H7 (cell line): ENCODE measurements around the gene TBCK. TPM values are rescaled to one million over a fixed set of nuclear protein-coding genes. Genes with fewer than 3 reads are reported as not detected.
A peak's percentile ranks its signal among the peaks of the same experiment; 100 is the strongest.

Experiments
- DNase-seq: peaks from one replicate; pipeline ENCODE4 v3.0.0; 2012
- H3K27me3 ChIP-seq: 2 replicates; pipeline ENCODE4 v1.6.0; 2011; ENCODE audit warnings: mild to moderate bottlenecking, low read length; ENCODE audit not compliant: control insufficient read depth, insufficient read depth
- H3K36me3 ChIP-seq: replicated peaks from 2 replicates; pipeline ENCODE4 v1.5.1; 2011; ENCODE audit warnings: low read length; ENCODE audit not compliant: control insufficient read depth, insufficient read depth
- H3K4me3 ChIP-seq: 2 replicates; pipeline ENCODE4 v1.5.1; 2011; ENCODE audit warnings: low read depth, mild to moderate bottlenecking, control low read depth, low read length, moderate library complexity; ENCODE audit not compliant: insufficient read depth
- total RNA-seq: library from RNA; depleted of rRNA; stranded (reverse); fragments of >200 nt; shearing (Covaris generic); gene quantifications from 2 replicates; pipeline ENCODE4 v1.2.3, GENCODE V29; 2014; rRNA removed

The TBCK gene
- total RNA-seq: 23.9 and 33.8 TPM in 2 replicates

DNA sequence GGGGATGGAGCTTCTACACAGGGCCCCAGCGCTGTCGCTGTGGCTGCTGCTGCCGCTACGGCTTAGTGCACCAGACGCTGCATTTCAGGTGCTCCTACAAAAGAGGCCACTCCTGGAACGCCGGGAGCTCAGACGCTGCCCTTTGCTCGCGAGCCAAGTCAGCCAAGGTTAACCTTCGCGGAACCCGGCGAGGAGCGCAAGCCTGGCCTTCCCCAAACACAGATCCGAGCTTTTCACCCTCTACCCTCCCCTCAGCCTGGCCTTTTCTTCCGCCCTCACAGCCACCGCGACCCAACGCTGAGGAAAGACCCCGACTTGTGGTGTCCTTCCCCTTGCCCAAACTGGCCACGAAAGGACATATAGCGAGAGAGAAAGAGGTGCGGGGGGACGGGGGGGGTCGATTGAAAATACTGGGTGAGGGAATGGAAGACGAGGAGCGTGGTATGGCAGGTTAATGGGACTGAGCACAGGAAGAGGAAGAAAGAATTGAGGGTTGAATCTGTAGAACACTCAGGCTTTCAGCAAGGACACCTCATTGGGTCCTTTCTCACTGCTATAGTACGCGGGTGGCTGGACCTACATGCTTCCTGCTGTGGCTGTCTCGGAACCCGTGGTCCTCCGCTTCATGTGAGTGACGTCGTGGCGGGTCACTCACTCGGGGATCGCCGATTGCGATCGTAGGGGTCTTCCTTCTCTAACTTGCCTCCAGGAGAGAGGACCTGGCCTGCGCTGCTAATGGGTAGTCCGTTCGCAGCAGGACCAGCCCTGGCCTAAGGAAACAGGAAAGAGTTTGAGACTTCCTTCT lies at the start of gene TBCK, which contains the start of gene AIMP1:
TSS of gene TBCK (minus strand) at position 242 of the 805 bp plus-strand sequence. CDS start 7,249 bp downstream, outside the sequence.
TSS of gene AIMP1 (plus strand) at position 583 of the 805 bp plus-strand sequence. CDS start 8,460 bp downstream, outside the sequence.
- peak; percentile 70 for DNase-seq

GRCh38 chr4:106365613-106366012 lies 49.6 kb upstream of the TBCK start:
- DNase-seq: no peak

More for the DNA sequence above, at the start of gene TBCK, which contains the start of gene AIMP1:
- Histone ChIP-seq H3K27me3 (no peaks in the 10 kb centered on the region), H3K36me3 (no peaks in the 10 kb centered on the region), H3K4me3 (peak within 1 kb of the TSS; percentile 94)

DNA sequence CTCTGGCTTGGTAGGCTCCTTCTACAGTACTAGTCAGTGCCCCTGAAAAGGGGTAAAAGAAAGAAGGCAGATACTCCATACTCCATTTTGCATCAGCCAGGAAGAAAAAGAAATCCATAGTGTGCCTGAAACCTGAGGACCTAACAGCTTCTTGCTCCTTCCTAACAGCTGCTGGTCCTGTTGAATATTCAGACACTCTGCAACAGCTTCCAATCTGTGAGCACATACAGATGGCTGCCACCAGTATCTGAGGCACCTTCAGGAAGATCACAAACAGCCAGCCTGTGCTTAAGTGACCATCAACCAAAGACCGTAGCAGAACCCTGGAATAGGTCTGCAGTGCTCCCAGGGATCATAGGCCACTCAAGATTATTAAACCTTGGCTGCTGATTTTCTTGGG lies 48.3 kb upstream of the TBCK start:
- no peaks in the 10 kb centered on the region for H3K36me3 ChIP-seq
- H3K4me3 ChIP-seq: no peak overlapping the region
- H3K27me3 ChIP-seq: no peaks in the 10 kb centered on the region
- DNase-seq: no peak

More at GRCh38 chr4:106365613-106366012, 49.6 kb upstream of the TBCK start:
- no peaks in the 10 kb centered on the region for H3K36me3 ChIP-seq
- no peaks in the 10 kb centered on the region for H3K27me3 ChIP-seq
- H3K4me3 ChIP-seq: no peak overlapping the region

DNA sequence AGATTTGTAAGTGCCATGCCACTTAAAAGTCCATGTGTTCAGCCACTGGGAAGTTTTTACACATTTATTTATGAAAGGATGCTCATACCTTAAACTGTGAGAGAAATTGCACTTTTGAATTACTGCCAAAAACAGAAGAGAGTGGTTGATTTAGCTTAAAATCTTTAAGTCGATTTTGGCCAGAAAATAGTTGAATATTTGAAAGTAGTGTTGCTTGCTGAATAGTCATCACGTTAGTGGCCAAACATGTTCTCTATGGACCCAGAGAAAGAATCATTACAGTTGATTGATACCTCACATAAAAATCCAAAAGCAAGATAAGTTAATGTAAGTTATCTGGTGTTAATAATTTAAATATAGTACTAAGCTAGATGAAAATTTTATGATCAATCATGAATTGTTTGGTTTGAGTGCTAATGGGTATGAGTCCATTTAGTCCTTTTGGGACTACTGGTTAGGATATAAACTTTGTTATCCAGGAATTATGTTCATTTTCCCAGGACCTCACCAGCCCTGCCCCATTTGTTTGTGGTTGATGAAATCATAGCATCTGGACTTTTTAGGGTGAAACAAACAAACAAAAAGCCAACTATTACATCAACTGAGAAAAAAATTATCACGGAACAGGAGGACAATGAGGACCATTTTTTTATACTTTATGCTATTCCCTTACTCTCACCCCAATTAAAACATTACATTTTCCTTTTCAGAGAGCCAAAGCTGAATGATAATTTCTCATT lies 46.2 kb upstream of the TBCK start:
- H3K27me3 ChIP-seq: no peaks in the 10 kb centered on the region
- H3K36me3 ChIP-seq: no peaks in the 10 kb centered on the region
- DNase-seq: no peak

DNA sequence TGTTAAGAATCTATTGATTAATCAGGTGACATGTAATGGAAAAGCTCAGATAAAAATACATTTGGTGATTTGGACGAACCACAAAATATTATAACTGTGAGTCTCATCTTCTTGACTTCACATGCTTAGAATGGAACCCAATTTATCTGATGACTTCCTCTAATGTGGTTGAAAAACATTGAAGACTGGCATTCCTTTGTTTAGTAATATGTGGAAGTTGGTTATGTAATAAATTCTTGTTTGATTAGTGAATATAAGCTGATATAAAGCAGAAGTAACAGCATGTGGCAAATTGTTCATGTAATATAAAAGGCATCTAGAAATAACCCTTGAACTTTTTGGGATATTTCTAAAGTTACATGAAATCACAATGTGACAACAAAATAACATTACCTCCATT lies 42.9 kb upstream of the TBCK start:
- H3K36me3 ChIP-seq: no peaks in the 10 kb centered on the region
- no peak overlapping the region for H3K4me3 ChIP-seq
- DNase-seq: no peak
- H3K27me3 ChIP-seq: no peaks in the 10 kb centered on the region

More for the DNA sequence above, 46.2 kb upstream of the TBCK start:
- H3K4me3 ChIP-seq: no peak overlapping the region

DNA sequence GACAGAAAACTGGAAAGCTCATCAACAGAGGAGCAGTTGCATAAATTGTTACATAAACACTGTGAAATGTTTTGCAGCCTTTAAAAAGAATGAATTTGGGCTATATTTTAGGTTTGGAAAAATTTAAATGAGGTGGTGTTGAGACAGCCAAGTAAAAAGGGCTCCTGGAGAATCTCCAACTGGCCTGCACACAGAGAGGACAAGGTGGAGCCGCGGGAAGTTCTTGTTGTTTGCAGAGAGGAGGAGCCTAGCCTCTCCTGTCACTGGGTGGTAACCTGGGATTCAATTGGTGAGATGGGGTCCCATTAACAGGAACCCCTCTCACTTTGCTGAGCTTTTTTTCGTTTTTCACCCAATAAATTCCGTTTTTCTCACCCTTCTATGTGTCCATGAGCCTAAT lies 39.2 kb upstream of the TBCK start:
- Histone ChIP-seq H3K27me3 (no peaks in the 10 kb centered on the region), H3K4me3 (no peak overlapping the region), H3K36me3 (no peaks in the 10 kb centered on the region)
- DNase-seq: no peak

GRCh38 chr4:106353786-106354185 lies 37.8 kb upstream of the TBCK start:
- no peak for DNase-seq
- Histone ChIP-seq H3K4me3 (no peak overlapping the region), H3K27me3 (no peaks in the 10 kb centered on the region), H3K36me3 (no peaks in the 10 kb centered on the region)

DNA sequence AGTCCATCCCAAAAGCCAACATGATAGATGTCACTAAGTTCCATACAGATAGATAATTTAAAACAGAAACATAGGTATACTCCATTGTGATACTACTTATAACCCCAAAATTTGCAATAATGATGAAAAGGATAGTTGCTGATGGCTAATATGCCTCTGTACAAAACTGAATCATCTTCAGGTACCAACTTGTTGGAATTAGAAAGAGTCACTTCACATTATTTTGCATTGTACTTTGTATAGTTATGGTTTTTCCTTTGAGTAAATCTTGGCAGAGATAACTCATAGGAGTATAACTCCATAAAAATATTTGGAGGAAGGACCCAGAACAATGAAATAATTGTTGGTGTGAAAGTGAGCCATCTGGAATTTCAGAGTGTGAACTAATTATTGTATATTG lies 35.0 kb upstream of the TBCK start:
- H3K36me3 ChIP-seq: no peaks in the 10 kb centered on the region; the same call in 1 of the 2 replicates
- DNase-seq: no peak
- H3K27me3 ChIP-seq: no peaks in the 10 kb centered on the region
- H3K4me3 ChIP-seq: no peak overlapping the region

- no peak overlapping the region for H3K4me3 ChIP-seq
- H3K27me3 ChIP-seq: no peaks in the 10 kb centered on the region
- DNase-seq: no peak
- no peaks in the 10 kb centered on the region; the same call in 1 of the 2 replicates for H3K36me3 ChIP-seq
Measured at GRCh38 chr4:106347167-106347566, 31.2 kb upstream of the TBCK start.

DNA sequence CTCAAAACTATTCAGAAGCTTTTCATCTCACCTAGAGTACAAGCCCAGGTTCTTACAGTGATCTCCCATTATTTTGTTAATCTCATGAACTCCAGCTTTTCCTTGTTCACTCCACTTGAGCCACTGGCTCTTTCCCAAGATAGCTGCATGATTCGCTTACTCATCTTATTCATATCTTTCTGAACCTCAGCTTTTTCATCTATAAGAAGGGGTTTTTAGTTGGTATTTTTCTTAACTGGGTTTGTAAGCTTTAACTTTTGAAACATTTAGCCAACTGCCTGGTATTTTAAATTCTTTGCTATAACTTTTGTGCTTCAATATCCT lies 28.6 kb upstream of the TBCK start:
- Histone ChIP-seq H3K4me3 (no peak overlapping the region), H3K27me3 (no peaks in the 10 kb centered on the region), H3K36me3 (no peaks in the 10 kb centered on the region; the same call in 1 of the 2 replicates)
- DNase-seq: no peak

DNA sequence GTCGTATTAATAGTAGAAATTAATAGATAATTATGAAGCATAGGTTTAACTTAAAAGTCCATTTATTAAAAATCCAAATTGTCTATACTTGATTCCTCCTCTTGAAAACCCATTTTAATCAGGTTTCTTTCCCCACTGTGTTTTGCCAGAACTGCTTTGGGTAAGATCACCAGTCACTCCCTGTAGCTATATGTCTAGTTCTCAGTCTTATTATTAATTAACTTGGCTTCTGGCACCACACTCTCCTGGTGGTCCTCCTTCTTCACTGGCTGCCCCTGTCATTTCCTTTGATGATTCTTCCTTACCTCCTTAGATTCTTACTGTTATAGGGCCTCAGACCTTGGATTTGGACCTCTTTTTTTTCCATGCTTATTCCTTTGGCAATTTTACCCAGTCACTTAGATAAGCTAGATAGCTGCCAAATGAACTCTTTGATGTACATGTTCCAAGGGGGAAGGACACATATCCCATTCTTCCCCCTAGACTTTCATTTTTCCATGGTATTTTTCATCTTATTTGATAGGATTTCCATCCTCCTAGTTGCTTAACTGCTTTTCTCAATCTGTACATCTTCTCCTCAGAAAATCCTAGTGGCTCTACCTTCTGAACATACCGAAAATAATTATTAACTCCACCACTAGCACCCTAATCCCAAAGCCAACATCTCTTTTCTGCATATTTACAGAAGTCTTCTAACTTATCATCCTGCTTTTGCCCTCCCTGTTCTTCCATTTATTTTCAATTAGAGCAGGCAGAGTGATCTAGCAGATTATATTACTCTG lies 28.0 kb upstream of the TBCK start:
- H3K4me3 ChIP-seq: no peak overlapping the region
- H3K27me3 ChIP-seq: no peaks in the 10 kb centered on the region
- no peaks in the 10 kb centered on the region; the same call in 1 of the 2 replicates for H3K36me3 ChIP-seq
- no peak for DNase-seq

DNA sequence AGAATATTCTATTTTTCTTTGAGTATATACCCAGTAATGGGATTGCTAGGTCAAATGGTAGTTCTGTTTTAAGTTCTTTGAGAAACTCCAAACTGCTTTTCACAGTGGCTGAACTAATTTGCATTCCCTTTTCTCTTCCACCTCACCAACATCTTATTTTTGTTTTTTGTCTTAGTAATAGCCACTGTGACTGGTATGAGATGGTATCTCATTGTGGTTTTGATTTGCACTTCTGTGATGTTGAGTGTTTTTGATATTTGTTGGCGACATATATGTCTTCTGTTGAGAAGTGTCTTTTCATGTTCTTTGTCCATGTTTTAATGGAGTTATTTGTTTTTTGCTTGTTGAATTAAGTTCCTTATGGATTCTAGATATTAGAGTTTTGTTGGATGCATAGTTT lies 24.8 kb upstream of the TBCK start:
- Histone ChIP-seq H3K36me3 (peaks cover 6% of the 10 kb centered on the region), H3K27me3 (no peaks in the 10 kb centered on the region), H3K4me3 (no peak overlapping the region)
- DNase-seq: no peak

DNA sequence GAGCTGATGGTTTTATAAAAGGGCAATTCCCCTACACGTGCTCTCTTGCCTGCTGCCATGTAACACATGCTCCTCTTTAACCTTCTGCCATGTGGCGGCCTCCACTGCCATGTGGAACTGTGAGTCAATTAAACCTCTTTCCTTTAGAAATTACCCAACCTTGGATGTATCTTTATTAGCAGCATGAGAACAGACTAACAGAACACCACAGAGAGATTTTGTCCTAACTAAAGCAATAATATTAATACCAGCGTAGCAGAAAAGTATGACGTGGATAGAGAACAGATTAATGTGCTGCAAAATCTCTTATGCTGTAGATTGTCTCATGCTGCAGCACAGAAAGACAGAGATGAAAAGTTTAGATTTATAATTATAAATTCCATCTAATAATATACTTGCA lies 23.4 kb upstream of the TBCK start:
- Histone ChIP-seq H3K36me3 (peaks cover 6% of the 10 kb centered on the region), H3K4me3 (no peak overlapping the region), H3K27me3 (no peaks in the 10 kb centered on the region)
- no peak for DNase-seq

GRCh38 chr4:106338671-106339070 lies 22.7 kb upstream of the TBCK start:
- no peak for DNase-seq
- Histone ChIP-seq H3K36me3 (peaks cover 6% of the 10 kb centered on the region), H3K27me3 (no peaks in the 10 kb centered on the region), H3K4me3 (no peak overlapping the region)
